GM12891 (cell line): ENCODE measurements around the gene DTWD2.
"Not testable (repeated sequence)": the region's sequence is repeated elsewhere in the genome, so short reads cannot be mapped to it uniquely, and the experiment has no call there.

ENCODE experiments used
- DNase-seq: peaks from one replicate; pipeline ENCODE4 v3.0.0; 2011; ENCODE audit warnings: low spot score; ENCODE audit not compliant: insufficient read length
- FAIRE-seq: peaks from 2 replicates; lab custom pipeline; 2011; peaks lifted over from hg19 to GRCh38; lab: Jason Lieb, UNC
- PAX5 ChIP-seq: IDR thresholded peaks from 2 replicates; pipeline ENCODE4 v1.6.1; 2011; ENCODE audit warnings: low read length, moderate library complexity, mild to moderate bottlenecking; ENCODE audit not compliant: insufficient read depth, severe bottlenecking
- POLR2A ChIP-seq: IDR thresholded peaks from 2 replicates; pipeline ENCODE4 v1.6.1; 2011; ENCODE audit warnings: low read depth, low read length, control low read depth
- POLR2AphosphoS5 ChIP-seq: IDR thresholded peaks from 2 replicates; pipeline ENCODE4 v1.6.1; 2011; ENCODE audit warnings: low read depth, low read length, control low read depth
- POU2F2 ChIP-seq: IDR thresholded peaks from 2 replicates; pipeline ENCODE4 v1.6.1; 2011; ENCODE audit warnings: low read depth, mild to moderate bottlenecking, control low read depth, low read length, moderate library complexity
- SPI1 ChIP-seq: IDR thresholded peaks from 2 replicates; pipeline ENCODE4 v1.6.1; 2011; ENCODE audit warnings: low read depth, low read length, control low read depth
- TAF1 ChIP-seq: IDR thresholded peaks from 2 replicates; pipeline ENCODE4 v1.6.1; 2011; ENCODE audit warnings: low read depth, low read length, control low read depth

The DTWD2 gene

GRCh38 chr5:118906947-118907346 lies 81.4 kb downstream of the DTWD2 start:
- DNase-seq: no peak
- FAIRE-seq: no peak
- TF ChIP-seq TAF1: no peak
- TF ChIP-seq SPI1: no peak
- no peak for TF ChIP-seq POLR2A
- no peak for TF ChIP-seq POU2F2
- no peak for TF ChIP-seq POLR2AphosphoS5
- no peak for TF ChIP-seq PAX5

GRCh38 chr5:118905196-118905595 lies 83.2 kb downstream of the DTWD2 start:
- no peak for DNase-seq
- no peak for FAIRE-seq
- TF ChIP-seq POLR2A: no peak
- no peak for TF ChIP-seq SPI1
- TF ChIP-seq POU2F2: no peak
- no peak for TF ChIP-seq TAF1
- TF ChIP-seq PAX5: no peak
- TF ChIP-seq POLR2AphosphoS5: no peak

GRCh38 chr5:118902656-118903438 lies 85.5 kb downstream of the DTWD2 start:
- TF ChIP-seq POLR2AphosphoS5: no peak
- no peak for TF ChIP-seq POU2F2
- TF ChIP-seq SPI1: no peak
- TF ChIP-seq TAF1: no peak
- no peak for TF ChIP-seq POLR2A
- no peak for TF ChIP-seq PAX5
- FAIRE-seq: no peak
- no peak for DNase-seq

- TF ChIP-seq POU2F2 (no peak), SPI1 (no peak), POLR2AphosphoS5 (no peak), POLR2A (no peak)
- no peak for DNase-seq
- no peak for FAIRE-seq
Measured at GRCh38 chr5:118894709-118895108, 93.6 kb downstream of the DTWD2 start.

GRCh38 chr5:118891252-118891651 lies 97.1 kb downstream of the DTWD2 start:
- FAIRE-seq (peak; percentile 33), DNase-seq (no peak)
- no peak for TF ChIP-seq POLR2A
- TF ChIP-seq PAX5: no peak
- TF ChIP-seq SPI1: no peak
- TF ChIP-seq TAF1: no peak
- TF ChIP-seq POU2F2: no peak
- no peak for TF ChIP-seq POLR2AphosphoS5

GRCh38 chr5:118889165-118889564 lies 99.2 kb downstream of the DTWD2 start:
- DNase-seq (no peak), FAIRE-seq (no peak)
- TF ChIP-seq POU2F2 (no peak), POLR2A (no peak), SPI1 (no peak), PAX5 (no peak), POLR2AphosphoS5 (no peak), TAF1 (no peak)

GRCh38 chr5:118888556-118888955 lies 99.8 kb downstream of the DTWD2 start:
- TF ChIP-seq POLR2A (no peak), TAF1 (no peak), POU2F2 (no peak), SPI1 (no peak), PAX5 (no peak), POLR2AphosphoS5 (no peak)
- FAIRE-seq (peak; percentile 56), DNase-seq (no peak)

- no peak for FAIRE-seq
- no peak for DNase-seq
- TF ChIP-seq SPI1: peak; percentile 49; the same call in 1 of the 2 replicates
- no peak for TF ChIP-seq POLR2AphosphoS5
- TF ChIP-seq TAF1: no peak
Measured at GRCh38 chr5:118883362-118883761, 105.0 kb downstream of the DTWD2 start.

GRCh38 chr5:118882666-118883065 lies 105.7 kb downstream of the DTWD2 start:
- TF ChIP-seq POU2F2 (no peak), PAX5 (no peak), TAF1 (no peak), POLR2A (no peak), SPI1 (no peak), POLR2AphosphoS5 (no peak)
- DNase-seq (no peak), FAIRE-seq (no peak)

GRCh38 chr5:118876852-118877251 lies 111.5 kb downstream of the DTWD2 start:
- FAIRE-seq, DNase-seq: not testable (repeated sequence)

- FAIRE-seq (no peak), DNase-seq (no peak)
- TF ChIP-seq POU2F2 (no peak), POLR2A (no peak), PAX5 (no peak), SPI1 (no peak), TAF1 (no peak), POLR2AphosphoS5 (no peak)
Measured at GRCh38 chr5:118875131-118875530, 113.2 kb downstream of the DTWD2 start.
